HK-2 (cell line): Measurements from ENCODE around the gene ARHGDIG.
"Not testable (repeated sequence)": the region's sequence is repeated elsewhere in the genome, so short reads cannot be mapped to it uniquely, and the experiment has no call there.

Experiments used
- DNase-seq: peaks from one replicate; pipeline ENCODE4 v3.0.0-alpha.2; 2018; ENCODE audit not compliant: unreplicated experiment

The ARHGDIG gene

GRCh38 chr16:325375-326145 is 45.2 kb downstream of the ARHGDIG start:
- DNase-seq: no peak

- DNase-seq: no peak
These were observed 50.4 kb downstream of the ARHGDIG start for GRCh38 chr16:330741-331140.

- not testable (repeated sequence) for DNase-seq
These were observed 50.9 kb downstream of the ARHGDIG start for GRCh38 chr16:331181-331814.
